A549 (cell line): ENCODE results near the gene TFF3.

Experiments
- CTCF ChIP-seq: fragments of >200 bp; sonication (Bioruptor Twin); formaldehyde crosslinking; IDR thresholded peaks from 3 replicates; pipeline ENCODE4 v1.5.1; 2016
- MAX ChIP-seq: IDR thresholded peaks from 2 replicates; pipeline ENCODE4 v1.6.1; 2012
- POLR2A ChIP-seq: IDR thresholded peaks from 2 replicates; pipeline ENCODE4 v1.6.1; 2012; ENCODE audit warnings: mild to moderate bottlenecking, low read length
- RAD21 ChIP-seq, 2 experiments: fragments of >200 bp in 1 of 2; sonication (Bioruptor Twin) in 1 of 2; formaldehyde crosslinking in 1 of 2; IDR thresholded peaks in 1 of 2; conservative IDR thresholded peaks in 1 of 2; 2 replicates in 1 of 2; 3 replicates in 1 of 2; pipeline ENCODE4 v1.6.1; 2012 to 2018; ENCODE audit warnings: inconsistent platforms in 1 of 2
- RCOR1 ChIP-seq: fragments of 150-350 bp; IDR thresholded peaks from 2 replicates; pipeline ENCODE4 v1.6.1; 2014; ENCODE audit warnings: antibody characterized with exemption, low read length, low read depth
- REST ChIP-seq: fragments of 200-600 bp; sonication (generic); IDR thresholded peaks from 2 replicates; pipeline ENCODE4 v1.6.1; 2016; ENCODE audit warnings: antibody characterized with exemption, mild to moderate bottlenecking, moderate library complexity
- RFX5 ChIP-seq: fragments of 450-650 bp; IDR thresholded peaks from 2 replicates; pipeline ENCODE4 v1.7.1; 2014; ENCODE audit warnings: antibody characterized with exemption, mild to moderate bottlenecking, moderate library complexity
- RNF2 ChIP-seq: fragments of 200-600 bp; sonication (generic); IDR thresholded peaks from 2 replicates; pipeline ENCODE4 v1.6.1; 2016; ENCODE audit warnings: low read depth, mild to moderate bottlenecking, antibody characterized with exemption, moderate library complexity, borderline replicate concordance
- SMC3 ChIP-seq: fragments of >200 bp; sonication (Bioruptor Twin); formaldehyde crosslinking; IDR thresholded peaks from 3 replicates; pipeline ENCODE4 v1.6.1; 2018; ENCODE audit warnings: inconsistent platforms

- no peak for TF ChIP-seq CTCF
- no peak for TF ChIP-seq RFX5
- no peak for TF ChIP-seq RAD21 (conservative IDR thresholded peaks at IDR 0.05 in 1 of 2, IDR thresholded peaks at IDR 0.05 in 1 of 2)
- TF ChIP-seq POLR2A: no peak
- no peak for TF ChIP-seq MAX
- TF ChIP-seq REST: no peak
- no peak for TF ChIP-seq RCOR1
- TF ChIP-seq RNF2: no peak
- no peak for TF ChIP-seq SMC3
Measured at GRCh38 chr21:42287193-42288083, 27.8 kb downstream of the TFF3 start.
